Measurements from ENCODE around the gene XXYLT1. TPM values are rescaled to one million over a fixed set of nuclear protein-coding genes. Genes with fewer than 3 reads are reported as not detected.

XXYLT1 gene
- total RNA-seq, 1 donor from 2014 or later: 16.4 TPM

GRCh38 chr3:195149292-195150030 is 121.5 kb downstream of the XXYLT1 start:
- no peak overlapping the region for H3K4me3 ChIP-seq (ENCODE audit: low read depth, low read length)
- TF ChIP-seq, protein P1, sequence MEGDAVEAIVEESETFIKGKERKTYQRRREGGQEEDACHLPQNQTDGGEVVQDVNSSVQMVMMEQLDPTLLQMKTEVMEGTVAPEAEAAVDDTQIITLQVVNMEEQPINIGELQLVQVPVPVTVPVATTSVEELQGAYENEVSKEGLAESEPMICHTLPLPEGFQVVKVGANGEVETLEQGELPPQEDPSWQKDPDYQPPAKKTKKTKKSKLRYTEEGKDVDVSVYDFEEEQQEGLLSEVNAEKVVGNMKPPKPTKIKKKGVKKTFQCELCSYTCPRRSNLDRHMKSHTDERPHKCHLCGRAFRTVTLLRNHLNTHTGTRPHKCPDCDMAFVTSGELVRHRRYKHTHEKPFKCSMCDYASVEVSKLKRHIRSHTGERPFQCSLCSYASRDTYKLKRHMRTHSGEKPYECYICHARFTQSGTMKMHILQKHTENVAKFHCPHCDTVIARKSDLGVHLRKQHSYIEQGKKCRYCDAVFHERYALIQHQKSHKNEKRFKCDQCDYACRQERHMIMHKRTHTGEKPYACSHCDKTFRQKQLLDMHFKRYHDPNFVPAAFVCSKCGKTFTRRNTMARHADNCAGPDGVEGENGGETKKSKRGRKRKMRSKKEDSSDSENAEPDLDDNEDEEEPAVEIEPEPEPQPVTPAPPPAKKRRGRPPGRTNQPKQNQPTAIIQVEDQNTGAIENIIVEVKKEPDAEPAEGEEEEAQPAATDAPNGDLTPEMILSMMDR (conservative IDR thresholded peaks at IDR 0.05; ENCODE audit: low read depth, low read length): no peak
- DNase-seq (ENCODE audit: low read depth): no peak

DNA sequence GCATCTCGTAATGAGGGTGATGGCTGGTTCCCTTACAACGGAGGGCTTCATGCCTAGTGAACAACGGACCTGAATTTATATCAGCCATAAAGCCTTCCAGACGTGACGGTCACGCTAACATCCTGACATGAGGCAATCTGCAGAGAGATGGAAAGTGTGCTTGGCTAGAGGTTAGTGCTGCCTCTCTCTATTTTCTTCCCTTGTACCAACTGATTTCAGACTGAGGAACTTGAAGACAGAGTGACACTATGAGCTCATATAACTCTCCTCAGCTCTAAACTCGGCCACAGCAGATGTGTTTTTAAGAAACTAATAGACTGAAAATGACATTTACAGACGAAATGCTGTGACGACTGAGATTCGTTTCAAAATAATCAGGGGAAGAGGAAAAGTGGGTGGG is 122.4 kb downstream of the XXYLT1 start:
- DNase-seq (ENCODE audit: low read depth): no peak
- no peak overlapping the region for H3K4me3 ChIP-seq (ENCODE audit: low read depth, low read length)
- TF ChIP-seq, protein P1 (conservative IDR thresholded peaks at IDR 0.05; ENCODE audit: low read depth, low read length): no peak

DNA sequence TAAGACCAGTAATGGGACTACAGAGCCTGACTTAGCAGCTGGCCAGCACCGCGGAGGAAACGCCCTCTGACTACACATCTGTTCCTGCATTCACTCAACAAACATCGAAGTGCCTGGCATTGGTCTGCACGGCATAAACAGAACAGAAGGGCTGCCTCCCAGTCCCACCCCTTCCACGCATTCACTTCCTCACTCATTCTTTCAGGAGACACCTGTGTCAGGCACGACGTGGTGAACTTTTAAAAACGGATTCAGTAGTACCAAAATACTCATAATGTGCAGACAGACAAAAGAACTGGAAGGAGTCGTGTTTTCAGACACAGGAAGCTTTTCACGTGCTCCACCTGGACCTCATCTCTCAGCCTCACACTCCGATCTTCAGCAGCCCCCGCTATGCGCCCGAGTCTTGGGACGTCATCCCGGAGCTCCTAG is 123.3 kb downstream of the XXYLT1 start:
- H3K4me3 ChIP-seq (ENCODE audit: low read depth, low read length): no peak overlapping the region
- DNase-seq (ENCODE audit: low read depth): no peak
- TF ChIP-seq, protein P1 (conservative IDR thresholded peaks at IDR 0.05; ENCODE audit: low read depth, low read length): no peak

DNA sequence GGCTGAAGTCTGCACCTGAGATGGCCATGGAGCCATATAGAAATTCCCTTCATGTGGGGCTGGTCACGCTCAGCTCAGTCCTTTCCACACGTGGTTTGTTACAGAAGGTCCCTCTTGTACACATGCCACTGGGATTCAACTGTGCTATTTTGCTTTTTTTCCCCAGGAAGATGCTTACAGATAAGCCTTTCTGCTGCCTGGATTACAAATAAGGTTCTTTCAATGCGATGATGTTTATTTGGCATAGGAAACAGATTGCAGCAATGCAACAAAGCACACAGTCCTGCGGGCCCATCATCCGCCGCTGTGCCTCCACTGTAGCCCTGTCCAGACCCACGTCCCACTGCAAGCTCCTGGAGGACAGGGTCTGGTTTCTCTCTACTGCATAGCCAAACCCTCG is 124.8 kb downstream of the XXYLT1 start:
- no peak for DNase-seq (ENCODE audit: low read depth)
- TF ChIP-seq, protein P1 (conservative IDR thresholded peaks at IDR 0.05; ENCODE audit: low read depth, low read length): no peak
- H3K4me3 ChIP-seq (ENCODE audit: low read depth, low read length): no peak overlapping the region

- DNase-seq (ENCODE audit: low read depth): no peak
- no peak overlapping the region for H3K4me3 ChIP-seq (ENCODE audit: low read depth, low read length)
- TF ChIP-seq, protein P1 (conservative IDR thresholded peaks at IDR 0.05; ENCODE audit: low read depth, low read length): no peak
Measured at GRCh38 chr3:195145579-195145978, 125.4 kb downstream of the XXYLT1 start.

DNA sequence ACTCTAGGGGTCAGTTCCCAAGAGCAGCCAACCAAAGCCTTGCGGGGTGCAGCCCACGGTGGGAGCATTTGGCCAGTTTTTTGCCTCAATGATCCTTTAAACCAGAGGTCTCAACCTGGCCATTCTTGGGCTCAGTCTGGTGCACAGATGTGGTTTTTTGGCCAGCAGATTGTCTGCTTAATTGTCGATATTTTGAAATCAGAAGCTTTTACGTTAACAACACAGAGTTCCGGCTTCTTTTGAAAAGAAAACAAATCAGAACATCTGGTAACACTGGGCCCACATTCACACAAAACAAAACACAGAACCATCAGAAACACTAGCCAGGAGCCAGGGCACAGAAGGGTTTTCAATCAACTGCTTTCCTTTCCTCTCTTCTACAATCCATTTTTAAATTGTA is 127.7 kb downstream of the XXYLT1 start:
- TF ChIP-seq, protein P1 (conservative IDR thresholded peaks at IDR 0.05; ENCODE audit: low read depth, low read length): no peak
- H3K4me3 ChIP-seq (ENCODE audit: low read depth, low read length): no peak overlapping the region
- no peak for DNase-seq (ENCODE audit: low read depth)

DNA sequence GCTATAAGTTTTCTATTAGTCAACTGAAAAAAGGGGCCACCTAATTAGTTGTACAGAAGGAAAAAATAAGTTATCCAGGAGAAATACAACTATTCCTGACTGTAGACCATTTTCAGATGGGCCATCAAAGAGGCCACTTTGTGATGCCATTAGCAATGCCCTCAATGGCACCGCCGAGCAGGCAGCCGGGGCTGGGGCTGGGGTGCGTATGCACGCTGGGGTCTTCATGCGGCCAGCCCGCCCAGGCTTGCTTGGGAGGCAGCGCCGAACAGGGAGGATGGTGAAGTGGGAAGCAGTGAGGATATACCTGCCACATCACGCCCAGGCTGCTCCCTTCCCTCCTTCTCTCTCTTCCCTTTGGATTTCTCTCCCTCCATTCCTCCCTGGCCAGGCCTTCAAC is 128.4 kb downstream of the XXYLT1 start:
- H3K4me3 ChIP-seq (ENCODE audit: low read depth, low read length): no peak overlapping the region
- TF ChIP-seq, protein P1 (conservative IDR thresholded peaks at IDR 0.05; ENCODE audit: low read depth, low read length): no peak
- no peak for DNase-seq (ENCODE audit: low read depth)

Data from epithelial cell of proximal tubule (primary cell).